Upper lobe of right lung (tissue), 1 donor: ENCODE data around the gene ODAM. TPM values are rescaled to one million over a fixed set of nuclear protein-coding genes. Genes with fewer than 3 reads are reported as not detected.

Source experiments
- ATAC-seq: fragments of 200-7000 bp; cut with Tn5 transposase; one replicate; pipeline ENCODE4 v1.9.1; 2020; ENCODE audit warnings: mild to moderate bottlenecking, moderate library complexity
- DNase-seq: peaks from one replicate; pipeline ENCODE4 v3.0.0-alpha.2; 2020
- H3K27ac ChIP-seq: fragments of 200-600 bp; one replicate; pipeline ENCODE4 v1.8.0; 2022
- H3K27me3 ChIP-seq: fragments of 200-600 bp; one replicate; pipeline ENCODE4 v1.8.0; 2022; ENCODE audit warnings: mild to moderate bottlenecking
- H3K36me3 ChIP-seq: fragments of 200-600 bp; one replicate; pipeline ENCODE4 v1.8.0; 2022
- H3K4me1 ChIP-seq: fragments of 200-600 bp; one replicate; pipeline ENCODE4 v1.8.0; 2022
- H3K4me3 ChIP-seq: fragments of 200-600 bp; one replicate; pipeline ENCODE4 v1.8.0; 2022; ENCODE audit warnings: mild to moderate bottlenecking
- H3K9me3 ChIP-seq: fragments of 200-600 bp; one replicate; pipeline ENCODE4 v1.8.0; 2022
- intact Hi-C: fragments of 100-400 bp; cut with DNase I; formaldehyde crosslinking; loops from one replicate; pipeline ENCODE4 v1.11.0; 2022
- total RNA-seq: library from RNA; stranded (reverse); fragmentation: NEBNext Ultra II Directional; extraction: Animal tissue kit (Norgen Biotek cat#: 25700); gene quantifications from one replicate; pipeline ENCODE4 v1.2.1, GENCODE V29; 2021
- TF ChIP-seq, protein P1 (sequence below): fragments of 200-600 bp; IDR thresholded peaks from one replicate; pipeline ENCODE4 v1.8.0; 2022; ENCODE audit warnings: antibody characterized with exemption
- donor health status: DM: no; HTN: yes; CAD: no; lungs with severe emphysema.

The ODAM gene
- total RNA-seq, 1 donor from 2014 or later = 2.8 TPM

- intact Hi-C loops = no loop called here
- Histone ChIP-seq H3K36me3 (no peaks in the 10 kb centered on the region), H3K9me3 (no peaks in the 10 kb centered on the region), H3K27ac (no peak overlapping the region), H3K4me1 (no peaks in the 10 kb centered on the region), H3K4me3 (no peak overlapping the region), H3K27me3 (no peaks in the 10 kb centered on the region)
- TF ChIP-seq, protein P1, sequence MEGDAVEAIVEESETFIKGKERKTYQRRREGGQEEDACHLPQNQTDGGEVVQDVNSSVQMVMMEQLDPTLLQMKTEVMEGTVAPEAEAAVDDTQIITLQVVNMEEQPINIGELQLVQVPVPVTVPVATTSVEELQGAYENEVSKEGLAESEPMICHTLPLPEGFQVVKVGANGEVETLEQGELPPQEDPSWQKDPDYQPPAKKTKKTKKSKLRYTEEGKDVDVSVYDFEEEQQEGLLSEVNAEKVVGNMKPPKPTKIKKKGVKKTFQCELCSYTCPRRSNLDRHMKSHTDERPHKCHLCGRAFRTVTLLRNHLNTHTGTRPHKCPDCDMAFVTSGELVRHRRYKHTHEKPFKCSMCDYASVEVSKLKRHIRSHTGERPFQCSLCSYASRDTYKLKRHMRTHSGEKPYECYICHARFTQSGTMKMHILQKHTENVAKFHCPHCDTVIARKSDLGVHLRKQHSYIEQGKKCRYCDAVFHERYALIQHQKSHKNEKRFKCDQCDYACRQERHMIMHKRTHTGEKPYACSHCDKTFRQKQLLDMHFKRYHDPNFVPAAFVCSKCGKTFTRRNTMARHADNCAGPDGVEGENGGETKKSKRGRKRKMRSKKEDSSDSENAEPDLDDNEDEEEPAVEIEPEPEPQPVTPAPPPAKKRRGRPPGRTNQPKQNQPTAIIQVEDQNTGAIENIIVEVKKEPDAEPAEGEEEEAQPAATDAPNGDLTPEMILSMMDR = no peak
- ATAC-seq = no peak
- no peak for DNase-seq
These were observed 55.9 kb downstream of the ODAM start for GRCh38 chr4:70251250-70251944.

DNA sequence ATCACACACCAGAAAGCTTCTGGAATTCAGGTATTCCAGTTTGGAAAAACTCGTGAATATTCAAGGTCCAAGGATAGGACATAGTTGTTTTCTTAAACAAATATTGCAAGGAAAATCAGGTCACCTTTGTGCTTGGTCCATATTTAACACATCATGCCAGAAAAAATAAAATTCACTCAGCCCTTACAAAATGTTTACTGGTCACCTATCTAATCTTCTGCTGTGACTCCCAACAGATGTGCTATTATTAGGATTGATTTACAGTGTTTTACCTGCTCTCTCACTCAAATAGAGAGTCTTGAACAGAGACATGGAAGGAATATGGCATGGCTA is 56.4 kb downstream of the ODAM start:
- TF ChIP-seq, protein P1 = no peak
- H3K36me3 ChIP-seq = no peaks in the 10 kb centered on the region
- H3K27ac ChIP-seq = no peak overlapping the region
- no peaks in the 10 kb centered on the region for H3K9me3 ChIP-seq
- no peak for ATAC-seq
- H3K4me3 ChIP-seq = no peak overlapping the region
- intact Hi-C loops = no loop called here
- DNase-seq = no peak
- no peaks in the 10 kb centered on the region for H3K27me3 ChIP-seq
- no peaks in the 10 kb centered on the region for H3K4me1 ChIP-seq

Other genes starting within 250 kb of the ODAM start
- gene CSN2, start 230.0 kb upstream of the ODAM start, total RNA-seq = not detected
- not detected for gene STATH, start 199.8 kb upstream of the ODAM start, total RNA-seq
- not detected for gene HTN3, start 167.3 kb upstream of the ODAM start, total RNA-seq
- not detected for gene HTN1, start 145.3 kb upstream of the ODAM start, total RNA-seq
- gene PRR27, start 41.5 kb upstream of the ODAM start, total RNA-seq = not detected
- gene FDCSP, start 30.4 kb downstream of the ODAM start, total RNA-seq = not detected
- not detected for gene CSN3, start 46.9 kb downstream of the ODAM start, total RNA-seq
- not detected for gene CABS1, start 139.3 kb downstream of the ODAM start, total RNA-seq
- not detected for gene SMR3A, start 165.0 kb downstream of the ODAM start, total RNA-seq
- not detected for gene SMR3B, start 187.4 kb downstream of the ODAM start, total RNA-seq
- gene OPRPN, start 202.2 kb downstream of the ODAM start, total RNA-seq = not detected